GM12891 (cell line): Measurements from ENCODE around the gene WSCD2.
"Not testable (repeated sequence)": the region's sequence is repeated elsewhere in the genome, so short reads cannot be mapped to it uniquely, and the experiment has no call there.

Source experiments
- DNase-seq: peaks from one replicate; pipeline ENCODE4 v3.0.0; 2011; ENCODE audit warnings: low spot score; ENCODE audit not compliant: insufficient read length
- FAIRE-seq: peaks from 2 replicates; lab custom pipeline; 2011; peaks lifted over from hg19 to GRCh38; lab: Jason Lieb, UNC
- PAX5 ChIP-seq: IDR thresholded peaks from 2 replicates; pipeline ENCODE4 v1.6.1; 2011; ENCODE audit warnings: low read length, moderate library complexity, mild to moderate bottlenecking; ENCODE audit not compliant: insufficient read depth, severe bottlenecking
- POLR2A ChIP-seq: IDR thresholded peaks from 2 replicates; pipeline ENCODE4 v1.6.1; 2011; ENCODE audit warnings: low read depth, low read length, control low read depth
- POLR2AphosphoS5 ChIP-seq: IDR thresholded peaks from 2 replicates; pipeline ENCODE4 v1.6.1; 2011; ENCODE audit warnings: low read depth, low read length, control low read depth
- POU2F2 ChIP-seq: IDR thresholded peaks from 2 replicates; pipeline ENCODE4 v1.6.1; 2011; ENCODE audit warnings: low read depth, mild to moderate bottlenecking, control low read depth, low read length, moderate library complexity
- SPI1 ChIP-seq: IDR thresholded peaks from 2 replicates; pipeline ENCODE4 v1.6.1; 2011; ENCODE audit warnings: low read depth, low read length, control low read depth
- TAF1 ChIP-seq: IDR thresholded peaks from 2 replicates; pipeline ENCODE4 v1.6.1; 2011; ENCODE audit warnings: low read depth, low read length, control low read depth

The WSCD2 gene

GRCh38 chr12:108204117-108204987 lies 75.3 kb downstream of the WSCD2 start:
- FAIRE-seq (no peak), DNase-seq (no peak)
- TF ChIP-seq TAF1 (no peak), POLR2A (no peak), POLR2AphosphoS5 (no peak), POU2F2 (no peak)

DNA sequence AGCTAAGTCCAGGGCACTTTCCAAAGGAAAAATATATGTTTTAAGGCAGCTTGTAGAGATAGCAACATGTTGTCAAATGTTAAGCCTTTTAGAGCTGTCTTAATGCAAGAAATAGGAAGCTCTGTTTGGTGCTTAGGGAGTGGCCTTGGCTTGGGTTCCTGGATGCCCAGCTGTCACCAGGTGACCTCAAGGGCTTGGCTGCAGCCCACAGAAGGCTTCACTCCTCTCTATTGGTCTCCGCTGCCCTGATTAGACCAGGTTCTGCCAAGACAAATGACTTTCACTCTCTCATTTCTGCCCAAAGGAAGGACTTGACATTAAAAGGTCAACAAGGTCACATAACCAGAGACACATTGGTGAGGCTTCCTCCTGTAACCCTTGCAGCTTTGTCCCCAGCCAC lies 76.8 kb downstream of the WSCD2 start:
- no peak for TF ChIP-seq TAF1
- no peak for TF ChIP-seq POLR2A
- TF ChIP-seq PAX5 = no peak
- no peak for TF ChIP-seq POU2F2
- TF ChIP-seq SPI1 = no peak
- no peak for TF ChIP-seq POLR2AphosphoS5
- no peak for FAIRE-seq
- no peak for DNase-seq

DNA sequence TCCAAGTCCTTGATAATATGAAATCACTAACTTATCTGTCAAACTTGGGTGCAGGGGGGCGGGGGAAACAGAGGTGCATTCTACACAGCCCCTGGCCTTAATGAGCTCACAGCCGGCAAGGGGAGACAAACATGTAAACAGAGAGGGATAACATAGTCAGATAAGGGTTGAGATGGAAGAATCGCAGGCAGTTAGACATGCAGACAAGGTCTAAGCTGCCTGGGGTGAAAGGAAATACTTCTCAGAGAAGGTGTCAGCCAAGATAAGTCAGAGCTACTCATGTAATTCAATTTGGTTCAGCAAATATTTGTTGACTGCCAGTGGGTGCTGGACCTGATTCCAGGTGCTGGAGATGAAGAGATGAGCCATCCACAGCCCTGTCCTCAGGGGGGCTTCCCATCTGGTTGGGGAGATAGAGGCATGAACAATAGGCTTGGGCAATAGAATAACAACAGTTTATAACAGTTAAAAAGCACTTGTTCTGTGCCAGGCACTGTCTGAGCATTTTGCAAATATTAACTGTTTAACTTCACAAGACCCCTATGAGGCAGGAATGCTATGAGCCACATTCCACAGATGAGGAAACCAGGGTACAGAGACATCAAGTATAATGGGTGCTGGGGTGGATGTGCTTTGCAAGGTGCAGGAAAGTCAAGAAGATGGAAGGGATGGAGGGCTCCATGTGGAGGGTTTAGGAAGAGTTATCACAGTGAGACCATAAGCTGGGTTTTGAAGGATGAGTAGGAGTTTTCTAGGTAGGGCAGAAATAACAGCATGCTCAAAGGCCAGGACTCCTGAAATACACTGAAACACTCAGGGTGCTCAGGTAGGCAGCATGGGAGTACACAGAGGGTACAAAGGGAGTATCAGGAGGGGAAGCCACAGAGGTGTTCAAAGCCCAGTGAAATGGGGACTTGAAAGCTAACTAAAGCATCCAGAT lies 79.0 kb downstream of the WSCD2 start:
- TF ChIP-seq SPI1 (no peak), POLR2AphosphoS5 (no peak), TAF1 (no peak)
- FAIRE-seq = no peak

DNA sequence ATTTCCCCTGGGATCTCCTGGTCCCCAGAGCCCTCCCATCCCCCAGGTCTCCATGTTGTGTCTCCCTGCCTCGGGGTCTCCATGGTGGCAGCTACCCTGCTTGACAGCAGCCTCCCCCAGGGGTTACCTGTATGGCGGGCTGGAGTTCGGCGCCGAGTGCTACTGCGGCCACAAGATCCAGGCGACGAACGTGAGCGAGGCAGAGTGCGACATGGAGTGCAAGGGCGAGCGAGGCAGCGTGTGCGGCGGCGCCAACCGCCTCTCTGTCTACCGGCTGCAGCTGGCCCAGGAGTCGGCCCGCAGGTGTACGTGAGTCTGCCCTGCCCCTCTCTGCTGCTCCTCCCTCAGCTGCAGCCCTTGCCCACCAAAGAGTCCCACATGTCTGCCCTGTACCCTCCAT lies 80.9 kb downstream of the WSCD2 start:
- no peak for DNase-seq
- no peak for TF ChIP-seq POLR2AphosphoS5
- no peak for TF ChIP-seq POU2F2
- no peak for TF ChIP-seq SPI1
- TF ChIP-seq POLR2A = no peak
- no peak for TF ChIP-seq TAF1
- FAIRE-seq = no peak

More for the DNA sequence above, 79.0 kb downstream of the WSCD2 start:
- DNase-seq = no peak

GRCh38 chr12:108211157-108211556 lies 82.1 kb downstream of the WSCD2 start:
- no peak for DNase-seq
- no peak for FAIRE-seq
- TF ChIP-seq PAX5 (no peak), POLR2AphosphoS5 (no peak)

DNA sequence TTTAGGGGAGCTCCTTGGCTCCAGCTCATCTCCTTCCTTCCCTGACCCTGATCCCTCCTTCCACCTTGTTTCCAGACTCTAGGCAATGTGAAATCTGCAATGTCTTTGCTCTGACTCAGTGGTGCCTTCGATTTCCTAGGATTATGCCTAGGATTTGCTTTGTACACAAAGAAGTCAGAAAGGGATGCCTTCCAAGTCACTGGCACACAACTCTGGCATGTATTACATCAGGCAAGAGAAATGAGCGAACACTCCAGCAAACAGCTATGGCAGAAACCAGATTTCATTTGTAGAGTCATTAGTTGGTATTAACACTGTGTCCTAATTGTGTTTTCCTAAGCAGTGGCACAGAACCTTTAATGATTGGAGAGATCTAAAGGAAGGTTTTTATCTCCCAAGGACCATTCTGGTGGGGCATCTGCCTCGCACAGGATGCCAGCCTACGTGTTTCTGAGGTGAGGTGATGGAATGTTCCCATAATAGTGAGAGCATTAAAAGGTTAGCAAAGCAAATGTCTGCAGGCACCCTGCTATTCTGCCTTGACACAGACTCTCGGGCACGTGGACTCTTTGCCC lies 84.9 kb downstream of the WSCD2 start:
- DNase-seq (no peak), FAIRE-seq (no peak)
- no peak for TF ChIP-seq POLR2A
- TF ChIP-seq TAF1 = no peak
- no peak for TF ChIP-seq POU2F2
- TF ChIP-seq POLR2AphosphoS5 = no peak
- TF ChIP-seq SPI1 = no peak
- TF ChIP-seq PAX5 = no peak

GRCh38 chr12:108214486-108214885 lies 85.4 kb downstream of the WSCD2 start:
- TF ChIP-seq POLR2AphosphoS5 (no peak), POU2F2 (no peak), TAF1 (no peak), POLR2A (no peak), PAX5 (no peak), SPI1 (no peak)
- no peak for FAIRE-seq
- peak; percentile 35 for DNase-seq

DNA sequence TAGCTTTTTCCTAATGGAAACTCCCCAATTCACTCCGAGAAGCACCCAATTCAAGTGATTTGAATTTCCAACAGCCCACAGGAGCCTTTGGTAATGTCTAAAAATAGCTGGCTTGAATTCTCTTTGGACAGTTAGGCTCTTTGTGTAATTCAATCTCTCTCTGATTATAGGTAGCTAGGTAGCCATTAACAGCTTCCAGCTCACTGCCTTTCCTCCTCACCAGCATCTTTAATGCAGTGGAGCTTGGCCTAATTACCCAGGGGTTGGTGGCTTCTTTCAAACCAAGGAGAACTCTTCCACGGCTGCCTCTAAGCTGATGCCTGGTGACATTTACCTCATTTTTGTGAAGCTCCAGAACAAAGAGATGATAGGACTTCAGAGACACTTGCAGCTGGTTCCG lies 86.4 kb downstream of the WSCD2 start:
- TF ChIP-seq PAX5 (no peak), POLR2A (no peak), POLR2AphosphoS5 (no peak), POU2F2 (no peak), TAF1 (no peak), SPI1 (no peak)
- DNase-seq (no peak), FAIRE-seq (no peak)

- FAIRE-seq (no peak), DNase-seq (no peak)
- TF ChIP-seq PAX5 = no peak
- no peak for TF ChIP-seq SPI1
- TF ChIP-seq POLR2A = no peak
- no peak for TF ChIP-seq POLR2AphosphoS5
Measured at GRCh38 chr12:108218921-108219320, 89.8 kb downstream of the WSCD2 start.

DNA sequence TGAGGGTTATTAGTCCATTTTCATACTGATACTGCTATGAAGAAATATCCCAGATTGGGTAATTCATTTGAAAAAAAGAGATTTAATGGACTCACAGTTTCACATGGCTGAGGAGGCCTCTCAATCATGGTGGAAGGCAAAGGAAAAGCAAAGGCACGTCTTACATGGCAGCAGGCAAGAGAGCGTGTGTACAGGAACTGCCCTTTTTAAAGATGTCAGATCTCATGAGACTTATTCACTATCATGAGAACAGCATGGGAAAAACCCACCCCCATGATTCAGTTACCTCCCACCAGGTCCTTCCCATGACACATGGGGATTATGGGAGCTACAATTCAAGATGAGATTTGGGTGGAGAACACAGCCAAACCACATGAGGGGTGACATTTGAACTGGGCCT lies 96.0 kb downstream of the WSCD2 start:
- FAIRE-seq = not testable (repeated sequence)

More for the DNA sequence above, 96.0 kb downstream of the WSCD2 start:
- DNase-seq = not testable (repeated sequence)
